ENCODE data around the gene ZFP3.
"Not testable (repeated sequence)": the region's sequence is repeated elsewhere in the genome, so short reads cannot be mapped to it uniquely, and the experiment has no call there.

The ZFP3 gene

DNA sequence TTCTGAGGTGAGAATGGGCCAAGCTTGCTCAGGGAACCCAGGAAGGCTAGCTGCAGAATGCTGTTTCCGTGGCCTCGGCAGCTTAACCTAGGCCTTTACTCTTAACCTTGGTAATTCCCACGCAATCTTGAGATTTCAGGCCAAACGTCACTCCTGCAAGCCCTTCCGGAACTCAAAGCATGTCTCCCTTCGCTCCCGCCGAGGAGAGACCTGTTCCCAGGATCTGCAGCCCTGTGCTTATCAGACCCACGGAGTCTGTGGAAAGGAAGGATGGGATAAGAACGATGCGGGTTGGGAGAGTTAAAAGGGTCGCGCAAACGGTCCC, 524 bp upstream of the ZFP3 start:
- no peak for DNase-seq (ENCODE audit: low read depth in 3 of 3)

DNA sequence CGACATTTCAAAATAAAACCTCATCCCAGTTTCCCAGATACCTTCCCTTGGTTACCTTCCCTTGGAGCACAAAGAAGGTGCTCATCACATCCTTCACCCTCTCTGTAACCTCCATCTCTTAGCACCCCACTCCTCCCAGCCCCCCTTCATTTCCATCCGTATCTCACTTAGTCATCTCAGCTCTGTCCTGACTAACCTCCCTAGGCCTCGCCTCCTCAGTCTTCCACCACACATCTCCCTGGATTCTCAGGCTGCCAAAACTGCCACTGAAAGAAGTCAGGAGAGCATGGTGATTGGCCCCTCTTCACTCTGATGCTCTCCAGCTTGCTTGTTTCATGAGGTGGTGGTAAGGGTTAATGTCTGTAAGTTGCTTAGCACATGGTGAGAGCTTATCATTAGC, 2.3 kb downstream of the ZFP3 start:
- no peak for DNase-seq (ENCODE audit: low read depth in 3 of 3)

DNA sequence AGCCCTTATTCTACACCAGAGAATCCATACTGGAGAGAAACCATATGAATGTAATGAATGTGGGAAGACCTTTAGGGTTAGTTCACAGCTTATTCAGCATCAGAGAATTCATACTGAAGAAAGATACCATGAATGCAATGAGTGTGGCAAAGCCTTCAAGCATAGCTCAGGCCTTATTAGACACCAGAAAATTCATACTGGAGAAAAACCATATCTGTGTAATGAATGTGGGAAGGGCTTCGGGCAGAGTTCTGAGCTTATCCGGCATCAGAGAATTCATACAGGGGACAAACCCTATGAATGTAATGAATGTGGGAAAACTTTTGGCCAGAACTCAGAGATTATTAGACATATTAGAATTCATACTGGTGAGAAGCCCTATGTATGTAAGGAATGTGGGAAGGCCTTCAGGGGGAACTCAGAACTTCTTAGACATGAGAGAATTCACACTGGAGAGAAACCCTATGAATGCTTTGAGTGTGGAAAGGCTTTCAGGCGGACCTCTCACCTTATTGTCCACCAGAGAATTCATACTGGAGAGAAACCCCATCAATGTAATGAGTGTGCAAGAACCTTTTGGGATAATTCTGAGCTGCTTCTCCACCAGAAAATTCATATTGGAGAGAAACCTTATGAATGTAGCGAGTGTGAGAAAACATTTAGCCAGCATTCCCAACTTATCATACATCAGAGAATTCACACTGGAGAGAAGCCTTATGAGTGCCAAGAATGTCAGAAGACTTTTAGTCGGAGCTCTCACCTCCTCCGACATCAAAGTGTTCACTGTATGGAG, 14.1 kb downstream of the ZFP3 start:
- DNase-seq (ENCODE audit: low read depth in 3 of 3): no peak

DNA sequence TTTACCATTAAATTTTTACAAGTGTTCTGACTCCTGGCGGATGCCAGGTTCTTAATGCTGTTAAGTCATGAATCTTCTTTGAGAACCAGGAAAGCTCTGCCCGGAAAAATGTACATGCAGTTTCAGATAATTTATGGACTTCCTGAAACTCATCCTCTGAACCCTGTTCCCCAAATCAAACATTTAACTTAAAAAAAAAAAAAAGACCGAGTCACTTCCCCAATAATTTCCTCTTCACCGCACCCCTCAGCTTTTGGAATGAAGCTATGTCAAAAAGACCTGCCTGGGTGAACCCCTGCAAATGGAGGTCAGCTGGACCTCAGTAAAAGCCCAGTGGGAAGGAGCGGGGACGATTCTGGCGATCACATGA, 18.4 kb downstream of the ZFP3 start:
- DNase-seq (ENCODE audit: low read depth in 3 of 3): no peak

DNA sequence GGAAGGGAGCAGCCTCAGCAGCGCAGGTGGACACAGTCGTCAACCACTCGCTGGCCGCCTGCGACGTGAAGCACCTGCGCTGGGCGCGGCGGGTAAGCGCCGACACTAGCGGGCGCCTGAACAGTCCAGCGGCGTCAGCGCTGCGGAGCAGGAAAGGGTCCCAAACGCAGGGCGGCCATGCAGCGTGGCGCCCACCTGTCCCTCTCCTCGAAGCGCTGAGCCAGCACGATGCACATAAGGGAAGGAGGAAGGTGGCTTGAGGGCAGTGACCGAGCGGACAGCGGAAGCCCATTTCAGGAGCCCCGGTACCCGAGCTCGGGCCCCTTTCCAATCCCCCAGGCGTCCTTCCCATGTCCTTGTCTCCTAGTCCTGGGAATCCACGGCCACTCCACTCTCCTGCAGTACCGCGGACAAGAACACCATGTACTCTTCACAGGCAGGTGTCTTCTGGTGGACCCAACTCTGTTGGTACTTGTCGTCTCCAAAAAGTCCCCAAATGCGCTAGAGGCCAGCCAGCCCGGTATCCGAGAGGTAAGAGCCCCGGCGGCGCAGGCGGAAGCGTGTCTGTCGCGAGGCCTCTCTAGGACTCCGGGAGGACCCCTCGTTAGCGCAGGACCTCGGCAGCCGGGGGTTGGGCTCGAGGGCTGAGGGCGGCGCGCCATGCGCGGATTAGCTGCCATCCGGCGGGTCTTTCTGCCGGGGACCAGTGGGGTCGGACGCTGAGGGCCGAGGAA, 19.0 kb downstream of the ZFP3 start:
- DNase-seq (ENCODE audit: low read depth in 3 of 3): peak in 2 of 3 experiments; percentile 11 to 18

DNA sequence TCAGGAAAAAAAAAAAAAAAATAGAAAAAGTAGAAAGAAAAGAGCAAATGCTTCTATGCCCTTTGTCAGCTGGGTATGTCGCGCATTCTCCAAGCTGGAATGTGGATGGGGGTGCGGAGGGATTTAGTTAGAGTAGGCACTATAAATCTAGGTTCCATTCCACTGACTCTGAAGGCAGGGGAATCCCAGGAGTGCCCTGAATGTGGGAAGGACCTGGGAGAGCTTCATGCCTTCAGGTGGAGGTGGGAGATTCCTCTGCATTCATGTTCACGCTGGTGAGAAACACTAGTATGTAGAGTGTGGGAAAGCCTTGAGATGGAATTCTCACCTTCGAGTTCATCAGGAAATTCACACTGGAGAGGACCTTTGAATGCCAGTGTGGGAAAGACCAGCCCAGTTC, 21.0 kb downstream of the ZFP3 start:
- no peak for DNase-seq (ENCODE audit: low read depth in 3 of 3)

DNA sequence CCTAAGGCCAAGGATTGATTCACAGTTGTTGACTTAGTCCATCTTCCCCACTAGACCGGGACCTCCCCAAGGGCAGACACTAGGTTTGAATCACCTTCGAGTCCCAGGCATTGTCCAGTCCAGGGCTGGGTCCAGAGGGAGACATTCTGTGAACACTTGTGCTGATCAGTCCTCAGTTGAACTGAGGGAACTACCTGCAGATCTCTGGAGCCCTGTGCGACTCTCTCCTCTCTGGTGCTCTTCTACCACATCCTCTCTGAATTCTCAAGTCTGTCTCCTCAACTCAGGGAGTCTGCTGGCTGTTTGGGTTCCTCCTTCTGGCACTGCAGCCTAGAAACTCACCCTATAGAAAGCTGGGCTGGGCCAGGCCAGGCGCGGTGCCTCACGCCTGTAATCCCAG, 22.6 kb downstream of the ZFP3 start:
- no peak for DNase-seq (ENCODE audit: low read depth in 3 of 3)

DNA sequence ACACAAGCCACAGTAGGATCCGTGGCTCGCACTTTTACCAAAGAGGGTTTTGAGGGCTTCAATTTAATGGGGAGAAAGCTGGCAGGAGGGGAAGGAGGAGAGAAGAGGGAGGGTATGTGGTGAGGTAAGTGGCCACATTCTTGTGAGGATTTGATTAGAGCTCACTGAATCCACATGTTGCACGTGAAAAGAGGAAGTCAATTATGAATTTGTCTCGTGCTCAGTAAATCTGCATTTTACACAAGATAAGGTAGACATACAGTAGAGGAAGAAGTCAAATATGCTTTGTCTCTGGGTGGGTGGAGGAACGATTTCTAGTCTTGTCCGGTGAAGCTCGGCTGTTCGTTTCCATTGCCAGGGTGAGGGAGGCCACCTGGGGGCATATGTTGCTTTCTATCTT, 32.5 kb downstream of the ZFP3 start:
- DNase-seq (ENCODE audit: low read depth in 3 of 3): no peak

DNA sequence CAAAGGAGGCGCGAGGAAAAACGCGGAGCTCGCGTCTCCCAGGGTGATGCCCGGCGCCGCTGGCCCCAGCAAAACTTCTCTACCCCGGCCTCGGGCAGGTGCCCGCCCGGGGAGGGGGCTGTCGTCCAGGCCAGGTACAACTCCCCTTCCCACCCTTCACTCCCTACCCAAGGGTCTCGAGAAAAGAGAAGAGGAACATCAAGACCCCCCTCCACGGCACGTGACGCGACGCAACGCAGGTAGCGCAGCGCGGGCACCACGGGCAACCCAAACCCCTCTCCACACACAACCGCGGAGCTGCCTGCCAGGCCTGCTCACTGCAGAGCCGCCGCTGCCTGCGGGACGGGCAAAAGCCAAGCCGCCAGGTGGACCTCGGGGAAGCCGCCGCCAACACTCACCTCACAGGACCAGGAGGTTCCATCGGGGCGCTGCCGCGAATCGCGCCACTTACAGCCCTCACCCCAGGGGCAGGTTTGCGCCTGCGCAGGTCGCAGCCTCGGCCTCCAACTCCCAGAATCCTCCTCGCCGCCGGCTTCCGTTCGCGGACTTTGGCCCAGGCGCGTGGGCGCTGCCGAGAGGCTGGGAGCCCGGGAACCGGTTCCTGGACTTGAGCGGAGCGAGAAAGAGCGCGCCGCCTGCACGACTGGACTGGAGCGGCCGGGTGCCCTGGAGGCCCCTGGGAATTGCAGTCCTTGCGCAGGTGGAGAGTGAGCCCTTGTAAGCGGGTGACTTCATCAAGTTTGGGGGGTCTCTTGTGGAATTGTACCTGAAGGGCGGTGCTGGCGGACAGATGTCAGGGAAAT, 33.3 kb downstream of the ZFP3 start, which contains the start of gene ZNF232:
Gene ZNF232 (minus strand): TSS at position 477 of the 803 bp plus-strand sequence. CDS start 56 bp downstream, at position 421.
- DNase-seq (ENCODE audit: low read depth in 3 of 3): peak; percentile 81 to 89 (median 82)

DNA sequence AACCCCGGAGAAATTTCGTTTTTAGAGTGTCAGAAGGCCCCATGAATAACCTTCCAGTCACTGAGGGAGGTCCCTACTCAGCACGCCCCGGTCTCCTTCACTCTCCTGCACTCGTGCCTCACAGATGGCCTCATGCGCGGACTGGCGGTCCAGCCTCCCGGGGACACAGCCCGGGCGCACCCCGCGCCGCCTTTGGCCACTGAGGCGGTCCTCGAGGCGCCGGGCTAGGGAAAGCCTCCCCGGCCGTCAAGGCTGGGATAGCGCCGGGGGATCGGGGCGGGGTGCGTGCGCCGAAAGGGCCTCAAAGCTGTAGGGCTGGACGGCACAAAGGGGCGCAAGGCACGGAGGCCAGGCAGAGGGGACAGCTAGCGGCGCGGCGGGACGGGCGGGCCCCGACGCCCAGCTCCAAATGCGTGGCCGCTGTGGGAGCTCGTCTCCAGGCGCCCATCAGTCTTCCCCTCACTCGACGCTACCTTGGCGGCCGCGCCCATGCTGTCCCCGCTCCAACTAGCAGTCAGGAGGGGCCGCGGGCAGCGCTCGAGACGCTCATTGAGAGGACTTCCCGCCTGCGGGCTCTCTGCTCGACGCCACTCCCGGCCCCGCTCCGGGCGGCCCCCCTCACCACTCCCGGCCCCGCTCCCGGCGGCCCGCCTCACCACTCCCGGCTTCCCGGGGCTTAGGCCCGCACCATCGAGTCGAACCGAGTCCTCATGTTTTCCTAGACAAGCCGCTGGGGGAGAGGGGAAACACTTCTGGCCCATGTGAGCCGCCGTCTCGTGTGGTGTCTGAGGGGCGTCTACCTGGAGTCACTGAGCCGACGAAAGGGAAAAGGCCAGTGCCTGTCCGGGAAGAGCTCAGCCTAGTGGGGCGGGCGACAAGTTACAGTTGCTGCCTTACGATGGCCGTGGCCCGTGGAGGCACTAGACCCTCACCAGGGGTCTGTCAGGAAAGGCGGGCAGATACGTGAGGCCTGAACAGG, 37.7 kb downstream of the ZFP3 start, which contains the start of gene USP6:
Gene USP6 (plus strand): TSS at position 360 of the 979 bp plus-strand sequence. CDS start 14,336 bp downstream, outside the sequence.
- DNase-seq (ENCODE audit: low read depth in 3 of 3): no peak

DNA sequence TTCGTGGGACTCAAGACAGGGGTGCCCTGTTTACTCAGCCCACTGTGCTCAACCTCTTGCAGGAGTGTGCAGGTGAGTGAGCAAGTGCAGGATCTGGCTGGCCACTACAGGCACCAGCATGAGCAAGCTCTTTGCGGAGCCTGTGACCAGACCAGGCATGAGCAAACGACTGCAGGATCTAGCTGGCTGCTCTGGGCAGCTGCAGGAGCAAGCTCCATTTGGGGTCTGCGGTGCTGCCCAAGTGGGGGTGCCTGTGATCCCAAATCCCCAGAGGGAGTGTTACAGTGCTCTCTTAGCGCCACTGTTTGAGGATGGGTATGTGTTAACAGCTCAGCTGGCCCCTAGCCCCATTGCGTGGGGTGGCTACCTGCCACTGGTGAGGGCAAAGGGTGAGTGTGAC, 40.0 kb downstream of the ZFP3 start:
- DNase-seq (ENCODE audit: low read depth in 3 of 3): no peak

DNA sequence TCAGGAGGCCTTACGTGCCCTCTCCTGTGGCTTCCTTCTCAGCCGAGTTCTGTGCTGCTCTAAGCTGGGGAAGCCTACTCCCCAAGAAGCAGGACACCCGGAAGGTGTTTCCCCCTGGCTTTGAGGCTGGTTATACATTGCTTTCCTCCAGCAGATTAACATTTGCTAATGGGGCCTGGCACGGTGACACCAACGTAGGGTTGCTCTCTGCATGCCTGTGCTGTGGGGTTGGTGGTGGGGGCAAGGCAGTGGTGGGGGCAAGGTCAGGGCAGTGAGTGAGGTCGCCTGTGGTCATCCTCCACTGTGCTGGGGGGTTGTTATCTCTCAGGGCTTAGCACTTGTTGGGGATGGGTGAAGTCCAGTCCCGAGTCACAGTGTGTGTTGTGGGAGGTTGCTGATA, 41.8 kb downstream of the ZFP3 start:
- no peak for DNase-seq (ENCODE audit: low read depth in 3 of 3)

DNA sequence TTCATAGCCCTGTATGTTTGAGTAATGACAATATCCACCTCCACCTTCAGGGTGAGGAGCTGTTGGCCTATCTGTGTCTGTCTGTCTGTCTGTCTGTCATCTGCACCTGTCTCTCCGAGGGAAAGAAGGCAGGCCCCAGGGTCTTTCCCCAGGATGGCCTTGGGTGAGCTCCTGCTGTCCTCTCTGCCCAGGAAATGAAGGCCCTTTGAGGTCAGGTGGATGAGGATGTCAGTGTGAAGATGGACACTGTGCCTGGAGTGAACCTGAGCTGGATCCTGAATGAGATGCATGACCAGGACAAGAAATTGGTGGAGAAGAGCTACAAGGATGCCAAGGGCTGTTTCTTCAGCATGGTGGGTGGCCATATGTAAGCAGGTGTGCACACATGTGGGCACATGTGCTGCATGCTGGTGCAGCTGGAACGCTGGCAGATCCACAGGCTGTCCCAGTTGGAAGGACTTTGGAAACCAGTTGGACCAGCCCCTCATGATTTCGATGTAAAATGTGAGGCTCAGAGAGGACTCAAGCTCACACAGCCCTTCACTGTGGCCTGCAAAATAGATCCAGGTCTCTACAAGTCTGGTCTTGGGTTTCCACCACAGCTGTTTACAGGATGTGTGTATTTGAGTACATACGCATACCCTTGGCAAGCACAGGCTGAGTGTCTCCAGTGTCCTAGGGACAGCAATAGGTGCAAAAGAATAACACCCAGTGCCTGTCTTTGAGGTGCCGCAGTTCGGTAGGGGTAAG, 42.3 kb downstream of the ZFP3 start:
- not testable (repeated sequence) for DNase-seq (ENCODE audit: low read depth in 3 of 3)

DNA sequence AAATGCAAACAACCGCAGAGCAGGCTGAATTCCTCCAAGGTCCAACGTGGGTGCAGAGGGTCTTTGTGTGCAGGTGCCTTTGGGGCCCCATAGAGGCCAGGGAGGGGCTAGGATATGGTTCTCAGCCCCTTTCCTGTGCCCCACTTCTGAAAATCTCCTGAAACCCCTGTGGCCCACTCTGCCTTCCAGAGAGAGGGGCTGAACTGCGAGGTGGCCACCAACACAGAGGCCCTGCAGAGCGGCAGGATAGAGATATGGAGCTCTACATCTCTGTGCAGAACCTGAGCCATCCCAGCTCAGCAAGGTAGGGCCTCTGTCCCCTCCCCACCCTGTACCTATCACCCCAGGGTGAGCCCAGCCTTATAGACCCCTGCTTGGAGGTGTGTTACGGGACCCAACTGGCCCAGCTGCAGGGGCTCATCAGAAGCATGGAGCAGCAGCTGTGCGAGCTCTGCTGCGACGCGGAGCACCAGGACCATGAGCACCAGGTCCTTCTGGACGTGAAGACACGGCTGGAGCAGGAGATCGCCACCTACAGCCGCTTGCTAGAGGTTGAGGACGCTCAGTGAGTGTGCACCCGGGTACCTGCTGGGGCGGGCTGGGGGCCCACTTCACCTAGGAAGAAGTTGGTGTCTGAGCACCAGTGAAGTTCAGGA, 43.0 kb downstream of the ZFP3 start:
- no peak for DNase-seq (ENCODE audit: low read depth in 3 of 3)

DNA sequence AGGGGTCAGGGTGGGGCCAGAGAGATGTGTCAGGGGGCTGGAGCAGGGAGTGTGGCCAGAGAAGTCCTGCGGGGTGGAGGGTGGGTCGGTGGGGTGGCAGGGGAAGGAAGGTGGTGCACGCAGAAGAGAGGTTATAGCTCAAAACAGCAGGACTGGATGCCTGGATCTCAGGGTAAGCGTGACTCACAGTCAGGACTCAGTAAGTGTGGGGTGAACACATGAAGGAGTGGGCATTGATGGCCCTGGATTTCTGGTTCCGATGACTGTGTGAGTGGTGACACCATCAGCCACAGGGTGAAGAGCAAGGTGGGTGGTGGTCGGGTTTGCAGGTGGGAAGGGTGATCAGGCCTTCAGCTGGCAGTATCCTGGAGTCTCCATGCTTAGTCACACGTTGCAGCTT, 43.8 kb downstream of the ZFP3 start:
- DNase-seq (ENCODE audit: low read depth in 3 of 3): not testable (repeated sequence)

DNA sequence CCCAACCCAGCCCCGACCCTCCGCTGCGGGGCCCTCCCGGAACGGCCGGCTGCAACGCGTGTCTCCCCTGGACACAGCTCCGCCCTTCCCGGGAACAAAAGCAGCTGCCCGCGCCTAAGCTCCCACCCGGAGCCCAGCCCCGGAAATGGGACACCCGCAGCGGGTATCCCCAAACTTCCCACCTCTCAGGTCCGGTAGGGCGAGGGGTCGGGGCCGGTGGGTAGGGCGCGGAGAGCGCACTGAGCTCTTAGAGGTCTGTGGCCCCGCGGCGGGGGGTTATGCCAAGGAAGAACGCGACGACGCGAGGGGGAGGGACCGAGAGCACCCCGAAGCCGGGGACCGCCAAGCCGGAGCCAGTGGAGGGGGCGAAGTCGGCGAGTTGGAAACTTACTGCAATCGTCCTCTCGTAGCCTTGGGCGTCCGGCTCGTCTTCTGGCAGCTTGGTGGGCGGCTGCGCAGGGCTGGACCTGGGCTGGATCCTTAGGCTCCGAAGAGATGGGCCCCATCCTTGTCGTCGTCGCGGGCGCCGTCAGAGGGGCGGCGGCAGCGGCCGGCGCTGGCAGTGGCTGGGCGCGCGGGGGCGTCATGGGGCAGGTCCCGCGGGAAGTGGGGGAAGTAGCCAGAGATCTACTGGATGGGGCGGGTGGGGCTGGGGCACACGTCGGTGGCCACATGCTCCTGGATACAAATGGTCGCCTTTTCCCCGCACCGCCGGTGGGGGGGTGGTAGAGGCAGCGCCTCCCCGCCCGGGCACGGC, 44.5 kb downstream of the ZFP3 start:
- DNase-seq (ENCODE audit: low read depth in 3 of 3): no peak

DNA sequence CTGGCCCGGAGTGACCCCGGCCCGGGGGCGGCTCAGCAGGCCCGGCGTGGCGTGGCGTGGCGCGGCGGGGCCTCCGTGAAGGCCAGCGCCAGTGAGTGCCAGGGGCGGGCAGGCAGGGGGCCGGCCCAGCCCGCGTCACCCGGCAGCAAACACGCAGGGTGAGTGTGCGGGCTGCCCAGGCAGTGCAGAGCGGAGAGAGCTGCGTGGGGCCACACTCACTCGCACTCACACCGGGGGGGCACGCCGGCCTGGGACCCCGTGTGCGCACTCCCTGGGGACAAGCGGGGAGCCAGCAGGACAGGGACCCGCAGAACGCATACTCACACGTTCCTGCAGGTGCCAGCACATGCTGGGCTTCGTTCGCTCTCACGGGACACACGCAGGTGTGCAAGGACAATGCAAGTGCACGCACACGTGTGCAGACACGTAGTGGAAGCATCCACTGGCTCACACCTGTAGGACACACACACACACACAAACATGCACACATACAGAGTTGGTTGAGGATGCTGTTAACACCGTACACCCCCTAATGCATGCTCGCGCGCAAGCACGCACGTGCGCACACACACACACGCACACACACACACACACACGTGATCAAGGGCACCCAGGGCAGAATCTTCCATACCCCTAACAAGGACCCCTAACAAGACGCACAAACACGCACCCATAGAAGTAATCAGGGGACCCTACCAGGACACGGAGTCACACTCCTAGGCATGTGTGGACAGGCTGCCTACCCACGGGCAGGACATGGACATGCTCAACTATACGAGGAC, 45.3 kb downstream of the ZFP3 start:
- DNase-seq (ENCODE audit: low read depth in 3 of 3): no peak

DNA sequence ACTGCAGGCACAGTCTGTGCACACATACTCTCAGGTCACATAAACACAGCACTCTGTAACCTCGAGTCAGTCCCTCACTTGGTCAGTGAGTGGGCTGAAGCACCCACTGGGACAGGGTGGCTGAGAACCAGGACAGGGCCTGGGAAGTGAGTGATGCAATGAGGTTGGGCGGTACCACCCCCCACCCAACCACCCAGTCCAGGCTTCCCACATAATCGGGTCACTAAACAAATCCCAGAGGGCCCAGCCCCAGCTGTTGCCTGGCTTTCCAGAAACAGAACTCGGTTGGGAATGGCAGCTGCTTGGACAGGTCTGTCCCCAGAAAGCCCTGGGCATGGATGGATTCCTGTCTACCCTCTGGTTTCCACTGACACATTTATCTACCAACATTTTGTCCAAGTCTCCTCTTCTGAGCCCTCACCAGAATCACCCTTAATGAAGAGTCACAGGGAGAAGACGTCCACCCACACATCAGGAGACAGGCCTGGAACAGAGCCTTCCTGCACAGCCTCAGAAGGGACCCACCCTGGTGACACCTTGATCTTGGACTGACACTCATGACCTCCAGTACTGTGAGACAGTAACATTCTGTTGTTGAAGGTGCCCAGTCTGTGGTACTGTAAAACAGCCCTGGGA, 46.0 kb downstream of the ZFP3 start:
- DNase-seq (ENCODE audit: low read depth in 3 of 3): not testable (repeated sequence)
